ENCODE data around the gene CDH15. TPM values are rescaled to one million over a fixed set of nuclear protein-coding genes. Genes with fewer than 3 reads are reported as not detected.

Gene CDH15
- total and polyA plus RNA-seq, 2 of the 13 experiments (the other 11 are each of a cell fraction or from before 2014, with no cell fraction given) = 0.74 to 2.2 TPM

GRCh38 chr16:89197633-89198416, 26.3 kb downstream of the CDH15 start (continued):
- peak; percentile 91 for TF ChIP-seq SOX13 (IDR thresholded peaks at IDR 0.05)
- peak in 1 of 2 experiments; percentile 99; a peak in 2 of 4 replicates for TF ChIP-seq SOX13 (CRISPR knock-in tag; conservative IDR thresholded peaks at IDR 0.05 in 1 of 2, IDR thresholded peaks at IDR 0.05 in 1 of 2)
- TF ChIP-seq IRF1 (CRISPR knock-in tag; IDR thresholded peaks at IDR 0.05; ENCODE audit: low read depth) = no peak
- TF ChIP-seq ZNF235 (CRISPR knock-in tag; IDR thresholded peaks at IDR 0.05; ENCODE audit: borderline replicate concordance) = peak; percentile 52; the same call in 1 of the 2 replicates
- TF ChIP-seq ZNF83 (CRISPR knock-in tag; IDR thresholded peaks at IDR 0.05; ENCODE audit: borderline replicate concordance) = no peak
- peak; percentile 82 for TF ChIP-seq HOXA3 (CRISPR knock-in tag; IDR thresholded peaks at IDR 0.05)
- peak; percentile 91 for TF ChIP-seq HDAC2 (CRISPR knock-in tag; IDR thresholded peaks at IDR 0.05)
- no peak for TF ChIP-seq TRIM22 (IDR thresholded peaks at IDR 0.05)
- peak; percentile 62; the same call in 1 of the 2 replicates for TF ChIP-seq DPF2 (CRISPR knock-in tag; IDR thresholded peaks at IDR 0.05; ENCODE audit: borderline replicate concordance, low read depth)
- peak; percentile 69; the same call in 1 of the 2 replicates for TF ChIP-seq ZNF749 (CRISPR knock-in tag; IDR thresholded peaks at IDR 0.05; ENCODE audit: borderline replicate concordance)
- peak; percentile 90 for TF ChIP-seq ISL2 (CRISPR knock-in tag; IDR thresholded peaks at IDR 0.05)
- 0 out of 2 replicates have a peak, but pooled peaks have one; percentile 15 for TF ChIP-seq ZNF891 (CRISPR knock-in tag; IDR thresholded peaks at IDR 0.05)
- TF ChIP-seq ZNF841 (CRISPR knock-in tag; IDR thresholded peaks at IDR 0.05; ENCODE audit: borderline replicate concordance) = no peak
- TF ChIP-seq MXI1 (IDR thresholded peaks at IDR 0.05; ENCODE audit: borderline replicate concordance, low read depth, low read length) = 0 out of 3 replicates have a peak, but pooled peaks have one; percentile 60
- no peak for TF ChIP-seq IRF9 (CRISPR knock-in tag; IDR thresholded peaks at IDR 0.05; ENCODE audit: borderline replicate concordance)
- no peak; the same call in 1 of the 2 replicates for TF ChIP-seq GMEB1 (CRISPR knock-in tag; IDR thresholded peaks at IDR 0.05; ENCODE audit: borderline replicate concordance)
